B cell (primary cell): ENCODE measurements around the gene NPC1. TPM values are rescaled to one million over a fixed set of nuclear protein-coding genes. Genes with fewer than 3 reads are reported as not detected.

Experiments
- ATAC-seq: fragments of 200-7000 bp; cut with Tn5 transposase; one replicate; pipeline ENCODE4 v1.10.0; 2021; ENCODE audit warnings: low read depth, mild to moderate bottlenecking, moderate number of reproducible peaks, moderate library complexity
- CTCF ChIA-PET: fragments of 350-600 bp; sonication (Branson Sonifier 250); formaldehyde crosslinking; loops from one replicate; lab custom pipeline; 2021; ENCODE audit warnings: antibody characterized with exemption, inconsistent platforms; lab: Charles Lee
- POLR2A ChIA-PET: fragments of 350-600 bp; sonication (Branson Sonifier 250); formaldehyde crosslinking; loops from one replicate; lab custom pipeline; 2021; ENCODE audit warnings: antibody characterized with exemption; lab: Charles Lee
- DNase-seq: peaks from one replicate; pipeline ENCODE4 v3.0.0; 2013
- H2AFZ ChIP-seq: 2 replicates; pipeline ENCODE4 v1.6.1; 2012; ENCODE audit warnings: mild to moderate bottlenecking, low read depth, low read length; ENCODE audit not compliant: insufficient read depth, poor library complexity, severe bottlenecking
- H3K27ac ChIP-seq, 2 donors: 1 replicate in 1 of 2; 2 replicates in 1 of 2; pipeline ENCODE4 v1.5.1; 2012 to 2013; ENCODE audit warnings: low read length in 2 of 2, mild to moderate bottlenecking in 2 of 2, moderate library complexity in 1 of 2
- H3K27me3 ChIP-seq, 4 experiments: fragments of 200-600 bp in 1 of 4; sonication (generic) in 1 of 4; replicated peaks in 1 of 4; 1 replicate in 2 of 4; 2 replicates in 2 of 4; pipeline versions ENCODE4 v1.6.1 to v1.7.0; 2013 to 2016; ENCODE audit warnings: low read length in 3 of 4, mild to moderate bottlenecking in 2 of 4, mixed read lengths in 1 of 4, moderate library complexity in 1 of 4; ENCODE audit not compliant: insufficient read depth in 4 of 4, control insufficient read depth in 3 of 4; ENCODE audit errors: control extremely low read depth in 1 of 4
- H3K36me3 ChIP-seq, 2 experiments: replicated peaks in 1 of 2; 1 replicate in 1 of 2; 2 replicates in 1 of 2; pipeline versions ENCODE4 v1.6.1 to v1.7.1; 2013; ENCODE audit warnings: low read length in 1 of 2; ENCODE audit not compliant: insufficient read depth in 2 of 2, control insufficient read depth in 1 of 2; ENCODE audit errors: control extremely low read depth in 1 of 2, extremely low read depth in 1 of 2
- H3K4me1 ChIP-seq, 2 donors: fragments of 200-600 bp in 1 of 2; sonication (generic) in 1 of 2; 1 replicate in 1 of 2; 2 replicates in 1 of 2; pipeline versions ENCODE4 v1.5.1 to v1.6.1; 2013 to 2017; ENCODE audit warnings: low read length in 2 of 2; ENCODE audit not compliant: control insufficient read depth in 2 of 2, insufficient read depth in 2 of 2
- H3K4me2 ChIP-seq: replicated peaks from 2 replicates; pipeline ENCODE3; 2012; ENCODE audit warnings: mild to moderate bottlenecking, low read depth, low read length; ENCODE audit not compliant: poor library complexity, severe bottlenecking
- H3K4me3 ChIP-seq, 5 experiments: fragments of 200-600 bp in 1 of 5; sonication (generic) in 1 of 5; 1 replicate in 3 of 5; 2 replicates in 2 of 5; pipeline versions ENCODE4 v1.5.1 to v1.7.0; 2011 to 2016; ENCODE audit warnings: low read length in 4 of 5, mild to moderate bottlenecking in 4 of 5, low read depth in 2 of 5, control low read depth in 1 of 5, moderate library complexity in 1 of 5; ENCODE audit not compliant: insufficient read depth in 1 of 5; ENCODE audit errors: control extremely low read depth in 1 of 5, extremely low read depth in 1 of 5
- H3K79me2 ChIP-seq: fragments of 200-600 bp; sonication (generic); one replicate; pipeline ENCODE4 v1.6.0; 2016; ENCODE audit warnings: low read length; ENCODE audit not compliant: control insufficient read depth, insufficient read depth
- H3K9ac ChIP-seq: fragments of 200-600 bp; sonication (generic); 2 replicates; pipeline ENCODE4 v1.6.1; 2017; ENCODE audit warnings: mild to moderate bottlenecking, low read length, moderate library complexity
- H3K9me3 ChIP-seq, 3 donors: one replicate each; pipeline versions ENCODE4 v1.6.1 to v1.7.1; 2013; ENCODE audit warnings: low read length in 2 of 3; ENCODE audit not compliant: control insufficient read depth in 2 of 3, insufficient read depth in 1 of 3; ENCODE audit errors: control extremely low read depth in 1 of 3
- H4K20me1 ChIP-seq: 2 replicates; pipeline ENCODE4 v1.6.0; 2012; ENCODE audit warnings: mild to moderate bottlenecking, low read length; ENCODE audit not compliant: insufficient read depth, control insufficient read depth, poor library complexity, severe bottlenecking
- H3K27ac Mint-ChIP-seq: one replicate; pipeline ENCODE4 v1.8.0; 2021; ENCODE audit warnings: mixed read lengths
- H3K27me3 Mint-ChIP-seq: one replicate; pipeline ENCODE4 v1.8.0; 2021; ENCODE audit warnings: mixed read lengths
- H3K4me1 Mint-ChIP-seq: one replicate; pipeline ENCODE4 v1.8.0; 2021; ENCODE audit warnings: mixed read lengths
- H3K4me3 Mint-ChIP-seq: one replicate; pipeline ENCODE4 v1.8.0; 2021; ENCODE audit warnings: mixed read lengths
- H3K9me3 Mint-ChIP-seq: one replicate; pipeline ENCODE4 v1.8.0; 2022; ENCODE audit warnings: mixed read lengths; ENCODE audit not compliant: insufficient read depth
- EZH2 ChIP-seq: IDR thresholded peaks from 2 replicates; pipeline ENCODE4 v1.6.1; 2012; ENCODE audit warnings: borderline replicate concordance, low read depth, mild to moderate bottlenecking, moderate library complexity, low read length; ENCODE audit not compliant: insufficient read depth, poor library complexity, severe bottlenecking
- WGBS: methylation state at CpG from one replicate; pipeline ENCODE4 v1.1.5; 2013; ENCODE audit warnings: missing lambda C conversion rate; ENCODE audit not compliant: insufficient coverage; 5-methylcytosine and 5-hydroxymethylcytosine counted together
- intact Hi-C: fragments of 100-400 bp; cut with micrococcal nuclease; formaldehyde crosslinking; loops from one replicate; pipeline ENCODE4 v1.10.0; 2022
- polyA plus RNA-seq: library from polyadenylated mRNA; depleted of rRNA; stranded (reverse); fragments of >200 nt; gene quantifications from 2 replicates; pipeline ENCODE4 v1.2.3, GENCODE V29; 2012
- total RNA-seq, 2 donors: library from RNA; stranded (reverse); fragments of 120-200 nt in 1 of 2; gene quantifications; 1 replicate in 1 of 2; 2 replicates in 1 of 2; pipeline versions ENCODE4 v1.2.3 to v1.2.4, GENCODE V29; 2013 to 2022
- TF ChIP-seq, protein P1 (sequence below): fragments of 200-600 bp; IDR thresholded peaks from one replicate; pipeline ENCODE4 v1.8.0; 2022; ENCODE audit warnings: antibody characterized with exemption, mild to moderate bottlenecking

NPC1 gene
- total and polyA plus RNA-seq, 2 donors (not counting 1 experiment from before 2014, with no cell fraction given), result 17.5 to 44.4 TPM

DNA sequence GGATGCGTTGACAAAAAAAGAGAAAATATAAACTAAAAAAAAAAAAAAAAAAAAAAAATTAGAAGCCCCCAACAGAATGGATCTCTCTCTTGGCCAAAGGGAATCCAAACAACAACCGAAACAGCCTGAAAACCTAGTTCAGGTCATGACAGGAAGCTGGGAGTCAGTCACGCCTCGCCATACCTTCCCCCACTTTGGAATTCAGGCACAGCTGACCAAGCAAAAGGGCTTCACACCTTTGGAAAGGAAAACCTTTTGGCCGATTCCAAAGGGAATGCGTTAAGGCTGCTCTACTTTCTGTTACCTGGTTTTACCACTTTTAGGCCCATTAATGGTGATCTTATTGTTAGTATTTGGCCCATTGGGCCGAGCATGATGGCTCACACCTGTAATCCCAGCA is 100.9 kb downstream of the NPC1 start:
- TF ChIP-seq, protein P1, sequence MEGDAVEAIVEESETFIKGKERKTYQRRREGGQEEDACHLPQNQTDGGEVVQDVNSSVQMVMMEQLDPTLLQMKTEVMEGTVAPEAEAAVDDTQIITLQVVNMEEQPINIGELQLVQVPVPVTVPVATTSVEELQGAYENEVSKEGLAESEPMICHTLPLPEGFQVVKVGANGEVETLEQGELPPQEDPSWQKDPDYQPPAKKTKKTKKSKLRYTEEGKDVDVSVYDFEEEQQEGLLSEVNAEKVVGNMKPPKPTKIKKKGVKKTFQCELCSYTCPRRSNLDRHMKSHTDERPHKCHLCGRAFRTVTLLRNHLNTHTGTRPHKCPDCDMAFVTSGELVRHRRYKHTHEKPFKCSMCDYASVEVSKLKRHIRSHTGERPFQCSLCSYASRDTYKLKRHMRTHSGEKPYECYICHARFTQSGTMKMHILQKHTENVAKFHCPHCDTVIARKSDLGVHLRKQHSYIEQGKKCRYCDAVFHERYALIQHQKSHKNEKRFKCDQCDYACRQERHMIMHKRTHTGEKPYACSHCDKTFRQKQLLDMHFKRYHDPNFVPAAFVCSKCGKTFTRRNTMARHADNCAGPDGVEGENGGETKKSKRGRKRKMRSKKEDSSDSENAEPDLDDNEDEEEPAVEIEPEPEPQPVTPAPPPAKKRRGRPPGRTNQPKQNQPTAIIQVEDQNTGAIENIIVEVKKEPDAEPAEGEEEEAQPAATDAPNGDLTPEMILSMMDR, result no peak
- no peak for TF ChIP-seq EZH2
- peak overlapping the region in 1 of 2 donors; percentile 76 for H3K27ac ChIP-seq
- H3K27me3 ChIP-seq, result no peaks in the 10 kb centered on the region
- Mint-ChIP-seq H3K9me3 (no peaks in the 10 kb centered on the region), H3K4me3 (no peak overlapping the region), H3K27me3 (no peaks in the 10 kb centered on the region), H3K4me1 (peaks cover 61% of the 10 kb centered on the region), H3K27ac (peak overlapping the region; percentile 71)
- no peak overlapping the region for H3K9ac ChIP-seq
- peaks cover 0 to 3% (median 0%) of the 10 kb centered on the region in 3 donors for H3K9me3 ChIP-seq
- DNase-seq, result no peak
- ChIA-PET CTCF (interaction anchor here (0.7 to 5.2 kb wide), 4 partner anchors 12 to 504 kb away, joined by 3 to 61 read pairs (median 4); partner anchors contain the start of gene RIOK3), POLR2A (interaction anchor here (0.7 kb wide), 1 partner anchor 62 kb away, joined by 3 read pairs; no protein-coding TSS in a partner anchor)
- no peak for ATAC-seq
- 100% methylated on average over 4 of the region's 7 CpGs for WGBS
- H3K4me3 ChIP-seq, result no peak overlapping the region
- intact Hi-C loops, result no loop called here
- no peak overlapping the region for H3K4me2 ChIP-seq
- H3K4me1 ChIP-seq, result peaks cover 64 to 73% of the 10 kb centered on the region in 2 donors
- no peak overlapping the region for H2AFZ ChIP-seq
- H3K79me2 ChIP-seq, result peaks cover 24% of the 10 kb centered on the region
- no peaks in the 10 kb centered on the region for H4K20me1 ChIP-seq
- H3K36me3 ChIP-seq, result peaks cover 7 to 15% of the 10 kb centered on the region in 2 experiments

DNA sequence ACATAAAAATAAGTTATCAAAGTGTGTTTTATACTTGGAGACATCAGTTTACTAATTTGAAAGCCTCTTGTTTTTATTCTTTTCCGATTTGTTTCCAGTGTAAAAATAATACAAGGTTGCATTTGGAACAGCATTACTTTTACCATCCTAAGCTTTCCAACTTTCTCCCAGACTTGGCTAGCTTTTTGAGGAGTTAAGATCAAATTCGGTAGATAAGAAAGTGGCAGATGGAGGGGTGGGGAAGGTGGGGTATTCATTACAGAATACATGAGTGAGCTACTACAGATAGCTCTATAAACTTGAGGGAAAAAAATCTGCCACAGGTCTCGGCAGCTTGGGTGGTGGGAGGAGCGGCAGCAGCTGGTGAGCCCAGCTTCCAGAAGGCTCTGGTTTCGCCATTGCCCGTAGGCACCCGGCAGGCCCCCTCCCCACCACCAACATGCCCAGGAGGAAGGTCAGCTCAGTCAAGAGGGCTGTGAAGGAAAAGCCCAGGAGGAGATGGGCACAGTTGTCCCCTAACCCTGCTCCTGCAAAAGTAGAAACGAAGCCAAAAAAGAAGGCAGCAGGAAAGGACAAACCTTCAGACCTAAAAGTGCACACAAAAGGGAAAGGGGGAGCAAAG is 101.6 kb downstream of the NPC1 start:
- no peak overlapping the region for H3K4me3 ChIP-seq
- WGBS, result 80% methylated on average over 2 of the region's 8 CpGs
- H3K9ac ChIP-seq, result no peak overlapping the region
- H3K79me2 ChIP-seq, result peaks cover 17% of the 10 kb centered on the region
- Mint-ChIP-seq H3K27me3 (no peaks in the 10 kb centered on the region), H3K27ac (peak overlapping the region; percentile 72), H3K9me3 (no peaks in the 10 kb centered on the region), H3K4me1 (peaks cover 64% of the 10 kb centered on the region), H3K4me3 (no peak overlapping the region)
- no peaks in the 10 kb centered on the region for H4K20me1 ChIP-seq
- no peak for TF ChIP-seq EZH2
- TF ChIP-seq, protein P1, result no peak
- ATAC-seq (no peak), DNase-seq (no peak)
- H3K9me3 ChIP-seq, result no peaks in the 10 kb centered on the region
- intact Hi-C loops, result no loop called here
- peaks cover 62 to 71% of the 10 kb centered on the region in 2 donors for H3K4me1 ChIP-seq
- CTCF ChIA-PET, result interaction anchor here (1.2 to 5.2 kb wide), 2 partner anchors 13 to 31 kb away, joined by 4 to 61 read pairs; partner anchors contain the start of gene RIOK3
- no peak overlapping the region for H3K4me2 ChIP-seq
- H3K36me3 ChIP-seq, result peaks cover 9 to 18% of the 10 kb centered on the region in 2 experiments
- peak overlapping the region in 1 of 2 donors; percentile 76 for H3K27ac ChIP-seq
- H3K27me3 ChIP-seq, result no peaks in the 10 kb centered on the region
- POLR2A ChIA-PET, result interaction anchor here (0.6 to 0.9 kb wide), 2 partner anchors 12 to 615 kb away, joined by 3 to 4 read pairs; no protein-coding TSS in a partner anchor
- H2AFZ ChIP-seq, result no peak overlapping the region
